ENCODE data around the gene LMLN. TPM values are rescaled to one million over a fixed set of nuclear protein-coding genes. Genes with fewer than 3 reads are reported as not detected.

The LMLN gene
- total RNA-seq, 4 donors from 2014 or later, result 9.8 to 12.5 (median 10.9) TPM

GRCh38 chr3:197994736-197995135 is 34.7 kb downstream of the LMLN start:
- H3K4me3 ChIP-seq (replicated peaks in 1 of 3), result no peak overlapping the region
- H3K36me3 ChIP-seq, result peaks cover 11 to 19% of the 10 kb centered on the region in 2 donors
- no peaks in the 10 kb centered on the region for H3K4me1 ChIP-seq
- WGBS, 2 donors, result 96% methylated on average over 1 of the region's 1 CpG
- TF ChIP-seq CTCF (IDR thresholded peaks at IDR 0.05) (no peak), POLR2A (IDR thresholded peaks at IDR 0.05) (no peak)
- intact Hi-C loops (cut with DNase I), result no loop called here
- no peaks in the 10 kb centered on the region for H3K27me3 ChIP-seq
- no peak for DNase-seq
- H3K27ac ChIP-seq, result no peak overlapping the region
- H3K9me3 ChIP-seq, result no peaks in the 10 kb centered on the region

GRCh38 chr3:197996855-197997254 is 36.8 kb downstream of the LMLN start:
- WGBS, 2 donors, result 96 to 98% methylated on average over 5 of the region's 5 CpGs
- DNase-seq, result no peak
- H3K27me3 ChIP-seq, result no peaks in the 10 kb centered on the region
- H3K27ac ChIP-seq, result no peak overlapping the region
- no peaks in the 10 kb centered on the region for H3K9me3 ChIP-seq
- TF ChIP-seq CTCF (IDR thresholded peaks at IDR 0.05) (no peak), POLR2A (IDR thresholded peaks at IDR 0.05) (no peak)
- H3K4me1 ChIP-seq, result no peaks in the 10 kb centered on the region
- intact Hi-C loops (cut with DNase I), result no loop called here
- H3K4me3 ChIP-seq (replicated peaks in 1 of 3), result no peak overlapping the region
- peaks cover 0 to 12% of the 10 kb centered on the region in 2 donors for H3K36me3 ChIP-seq

- Histone ChIP-seq H3K4me3 (replicated peaks in 1 of 3) (no peak overlapping the region), H3K27ac (no peak overlapping the region), H3K36me3 (peaks cover 0 to 12% of the 10 kb centered on the region in 2 donors), H3K27me3 (no peaks in the 10 kb centered on the region), H3K4me1 (no peaks in the 10 kb centered on the region), H3K9me3 (no peaks in the 10 kb centered on the region)
- no peak for TF ChIP-seq POLR2A (IDR thresholded peaks at IDR 0.05)
- no peak for TF ChIP-seq CTCF (IDR thresholded peaks at IDR 0.05)
- intact Hi-C loops (cut with DNase I), result no loop called here
- 98% methylated on average over 3 of the region's 3 CpGs for WGBS, 2 donors
- no peak for DNase-seq
These were observed 37.9 kb downstream of the LMLN start for GRCh38 chr3:197997936-197998335.

- peaks cover 0 to 5% of the 10 kb centered on the region in 2 donors for H3K36me3 ChIP-seq
- WGBS, 2 donors, result 93% methylated on average over 5 of the region's 5 CpGs
- intact Hi-C loops (cut with DNase I), result no loop called here
- no peak overlapping the region for H3K4me3 ChIP-seq (replicated peaks in 1 of 3)
- no peak for TF ChIP-seq CTCF (IDR thresholded peaks at IDR 0.05)
- no peak for TF ChIP-seq POLR2A (IDR thresholded peaks at IDR 0.05)
- H3K4me1 ChIP-seq, result no peaks in the 10 kb centered on the region
- no peaks in the 10 kb centered on the region for H3K9me3 ChIP-seq
- DNase-seq, result no peak
- H3K27me3 ChIP-seq, result no peaks in the 10 kb centered on the region
- H3K27ac ChIP-seq, result no peak overlapping the region
These were observed 57.1 kb downstream of the LMLN start for GRCh38 chr3:198017090-198017489.

- TF ChIP-seq POLR2A (IDR thresholded peaks at IDR 0.05), result no peak
- no peak for TF ChIP-seq CTCF (IDR thresholded peaks at IDR 0.05)
- intact Hi-C loops (cut with DNase I), result no loop called here
- Histone ChIP-seq H3K36me3 (peaks cover 5 to 8% of the 10 kb centered on the region in 2 donors), H3K27me3 (no peaks in the 10 kb centered on the region), H3K27ac (no peak overlapping the region), H3K4me3 (replicated peaks in 1 of 3) (no peak overlapping the region), H3K9me3 (no peaks in the 10 kb centered on the region), H3K4me1 (no peaks in the 10 kb centered on the region)
- 88 to 90% methylated on average over 4 of the region's 4 CpGs for WGBS, 2 donors
- no peak for DNase-seq
These were observed 58.4 kb downstream of the LMLN start for GRCh38 chr3:198018416-198018815.
